Fibroblast of lung (primary cell): ENCODE measurements around the gene CENPH.

ENCODE experiments used
- EZH2 ChIP-seq: IDR thresholded peaks from 2 replicates; pipeline ENCODE4 v1.5.1; 2012; ENCODE audit warnings: low read length, control low read depth, mild to moderate bottlenecking; ENCODE audit errors: missing control alignments
- TF ChIP-seq, protein P1 (sequence below), 2 donors: IDR thresholded peaks in 1 of 2; conservative IDR thresholded peaks in 1 of 2; 1 replicate in 1 of 2; 2 replicates in 1 of 2; pipeline ENCODE4 v1.5.1; 2011 to 2012; ENCODE audit warnings: low read length in 2 of 2, control low read depth in 1 of 2, inconsistent platforms in 1 of 2, low read depth in 1 of 2, mild to moderate bottlenecking in 1 of 2

DNA sequence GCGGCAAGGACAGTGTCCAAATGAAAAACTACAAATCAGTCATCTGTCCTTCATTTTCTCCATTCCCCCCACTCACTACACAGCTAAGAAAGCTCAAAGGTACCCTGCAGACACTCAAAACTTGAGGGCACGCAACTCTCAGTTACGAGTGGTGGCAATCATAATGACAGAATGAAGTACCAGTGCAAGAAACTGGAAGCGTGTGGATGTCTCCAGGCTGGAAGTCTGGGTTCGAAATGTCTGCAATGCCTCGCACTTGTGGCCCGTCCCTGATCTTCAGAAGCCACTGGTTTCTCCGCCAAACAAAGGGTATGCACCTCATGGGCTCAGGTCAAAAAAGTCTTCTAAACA is 597 bp upstream of the CENPH start:
- no peak for TF ChIP-seq EZH2
- TF ChIP-seq, protein P1, sequence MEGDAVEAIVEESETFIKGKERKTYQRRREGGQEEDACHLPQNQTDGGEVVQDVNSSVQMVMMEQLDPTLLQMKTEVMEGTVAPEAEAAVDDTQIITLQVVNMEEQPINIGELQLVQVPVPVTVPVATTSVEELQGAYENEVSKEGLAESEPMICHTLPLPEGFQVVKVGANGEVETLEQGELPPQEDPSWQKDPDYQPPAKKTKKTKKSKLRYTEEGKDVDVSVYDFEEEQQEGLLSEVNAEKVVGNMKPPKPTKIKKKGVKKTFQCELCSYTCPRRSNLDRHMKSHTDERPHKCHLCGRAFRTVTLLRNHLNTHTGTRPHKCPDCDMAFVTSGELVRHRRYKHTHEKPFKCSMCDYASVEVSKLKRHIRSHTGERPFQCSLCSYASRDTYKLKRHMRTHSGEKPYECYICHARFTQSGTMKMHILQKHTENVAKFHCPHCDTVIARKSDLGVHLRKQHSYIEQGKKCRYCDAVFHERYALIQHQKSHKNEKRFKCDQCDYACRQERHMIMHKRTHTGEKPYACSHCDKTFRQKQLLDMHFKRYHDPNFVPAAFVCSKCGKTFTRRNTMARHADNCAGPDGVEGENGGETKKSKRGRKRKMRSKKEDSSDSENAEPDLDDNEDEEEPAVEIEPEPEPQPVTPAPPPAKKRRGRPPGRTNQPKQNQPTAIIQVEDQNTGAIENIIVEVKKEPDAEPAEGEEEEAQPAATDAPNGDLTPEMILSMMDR (conservative IDR thresholded peaks at IDR 0.05 in 1 of 2, IDR thresholded peaks at IDR 0.05 in 1 of 2; ENCODE audit: low read depth in 1 of 2, low read length in 2 of 2) = no peak
